Ishikawa (cell line): ENCODE data around the gene COL23A1.

ENCODE experiments used
- CEBPB ChIP-seq: IDR thresholded peaks from 2 replicates; pipeline ENCODE4 v1.6.1; 2012
- CREB1 ChIP-seq: IDR thresholded peaks from 2 replicates; pipeline ENCODE4 v1.6.1; 2012; ENCODE audit warnings: low read depth
- EGR1 ChIP-seq: IDR thresholded peaks from 2 replicates; pipeline ENCODE4 v1.6.1; 2012
- EP300 ChIP-seq: IDR thresholded peaks from 2 replicates; pipeline ENCODE4 v1.6.1; 2012; ENCODE audit warnings: borderline replicate concordance
- FOXM1 ChIP-seq: IDR thresholded peaks from 2 replicates; pipeline ENCODE4 v1.6.1; 2012; ENCODE audit warnings: low read depth, borderline replicate concordance
- NFIC ChIP-seq: IDR thresholded peaks from 2 replicates; pipeline ENCODE4 v1.6.1; 2012
- RAD21 ChIP-seq: IDR thresholded peaks from 2 replicates; pipeline ENCODE4 v1.6.1; 2012; ENCODE audit warnings: low read depth
- TAF1 ChIP-seq: IDR thresholded peaks from 2 replicates; pipeline ENCODE4 v1.6.1; 2012; ENCODE audit warnings: low read depth, mild to moderate bottlenecking
- TCF12 ChIP-seq: IDR thresholded peaks from 2 replicates; pipeline ENCODE4 v1.6.1; 2012; ENCODE audit warnings: low read depth
- TEAD4 ChIP-seq: IDR thresholded peaks from 2 replicates; pipeline ENCODE4 v1.6.1; 2012
- USF1 ChIP-seq: IDR thresholded peaks from 2 replicates; pipeline ENCODE4 v1.6.1; 2012
- YY1 ChIP-seq: IDR thresholded peaks from 2 replicates; pipeline ENCODE4 v1.6.1; 2012; ENCODE audit warnings: low read depth
- ZBTB7A ChIP-seq: IDR thresholded peaks from 2 replicates; pipeline ENCODE4 v1.6.1; 2012; ENCODE audit warnings: low read depth
- TF ChIP-seq, protein P1 (sequence below): IDR thresholded peaks from 2 replicates; pipeline ENCODE4 v1.6.1; 2012
- TF ChIP-seq, protein P2 (sequence below): IDR thresholded peaks from 2 replicates; pipeline ENCODE4 v1.6.1; 2012; ENCODE audit warnings: low read depth, mild to moderate bottlenecking

COL23A1 gene

GRCh38 chr5:178421699-178422399, 168.3 kb downstream of the COL23A1 start:
- TF ChIP-seq CEBPB, result no peak
- no peak for TF ChIP-seq ZBTB7A
- TF ChIP-seq YY1, result no peak
- no peak for TF ChIP-seq EGR1
- no peak for TF ChIP-seq FOXM1
- TF ChIP-seq, protein P1, sequence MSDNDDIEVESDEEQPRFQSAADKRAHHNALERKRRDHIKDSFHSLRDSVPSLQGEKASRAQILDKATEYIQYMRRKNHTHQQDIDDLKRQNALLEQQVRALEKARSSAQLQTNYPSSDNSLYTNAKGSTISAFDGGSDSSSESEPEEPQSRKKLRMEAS, result no peak
- no peak for TF ChIP-seq USF1
- no peak for TF ChIP-seq EP300
- TF ChIP-seq TAF1, result no peak
- TF ChIP-seq NFIC, result no peak

GRCh38 chr5:178421128-178421527, 169.1 kb downstream of the COL23A1 start:
- TF ChIP-seq NFIC (no peak), TEAD4 (no peak), TCF12 (no peak), YY1 (no peak), FOXM1 (no peak), CREB1 (no peak), ZBTB7A (no peak), USF1 (no peak), RAD21 (no peak), EGR1 (no peak), TAF1 (no peak)
- TF ChIP-seq, protein P2, sequence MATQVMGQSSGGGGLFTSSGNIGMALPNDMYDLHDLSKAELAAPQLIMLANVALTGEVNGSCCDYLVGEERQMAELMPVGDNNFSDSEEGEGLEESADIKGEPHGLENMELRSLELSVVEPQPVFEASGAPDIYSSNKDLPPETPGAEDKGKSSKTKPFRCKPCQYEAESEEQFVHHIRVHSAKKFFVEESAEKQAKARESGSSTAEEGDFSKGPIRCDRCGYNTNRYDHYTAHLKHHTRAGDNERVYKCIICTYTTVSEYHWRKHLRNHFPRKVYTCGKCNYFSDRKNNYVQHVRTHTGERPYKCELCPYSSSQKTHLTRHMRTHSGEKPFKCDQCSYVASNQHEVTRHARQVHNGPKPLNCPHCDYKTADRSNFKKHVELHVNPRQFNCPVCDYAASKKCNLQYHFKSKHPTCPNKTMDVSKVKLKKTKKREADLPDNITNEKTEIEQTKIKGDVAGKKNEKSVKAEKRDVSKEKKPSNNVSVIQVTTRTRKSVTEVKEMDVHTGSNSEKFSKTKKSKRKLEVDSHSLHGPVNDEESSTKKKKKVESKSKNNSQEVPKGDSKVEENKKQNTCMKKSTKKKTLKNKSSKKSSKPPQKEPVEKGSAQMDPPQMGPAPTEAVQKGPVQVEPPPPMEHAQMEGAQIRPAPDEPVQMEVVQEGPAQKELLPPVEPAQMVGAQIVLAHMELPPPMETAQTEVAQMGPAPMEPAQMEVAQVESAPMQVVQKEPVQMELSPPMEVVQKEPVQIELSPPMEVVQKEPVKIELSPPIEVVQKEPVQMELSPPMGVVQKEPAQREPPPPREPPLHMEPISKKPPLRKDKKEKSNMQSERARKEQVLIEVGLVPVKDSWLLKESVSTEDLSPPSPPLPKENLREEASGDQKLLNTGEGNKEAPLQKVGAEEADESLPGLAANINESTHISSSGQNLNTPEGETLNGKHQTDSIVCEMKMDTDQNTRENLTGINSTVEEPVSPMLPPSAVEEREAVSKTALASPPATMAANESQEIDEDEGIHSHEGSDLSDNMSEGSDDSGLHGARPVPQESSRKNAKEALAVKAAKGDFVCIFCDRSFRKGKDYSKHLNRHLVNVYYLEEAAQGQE, result no peak

- TF ChIP-seq CREB1, result no peak
- no peak for TF ChIP-seq NFIC
- no peak for TF ChIP-seq CEBPB
- no peak for TF ChIP-seq USF1
- TF ChIP-seq, protein P1, result no peak
- no peak for TF ChIP-seq RAD21
- no peak for TF ChIP-seq TAF1
- TF ChIP-seq YY1, result no peak
- TF ChIP-seq, protein P2, result no peak
- no peak for TF ChIP-seq EGR1
- no peak for TF ChIP-seq FOXM1
- no peak for TF ChIP-seq TEAD4
- no peak for TF ChIP-seq TCF12
- TF ChIP-seq ZBTB7A, result no peak
- no peak for TF ChIP-seq EP300
Measured at GRCh38 chr5:178420354-178420781, 169.8 kb downstream of the COL23A1 start.

GRCh38 chr5:178419651-178420050, 170.5 kb downstream of the COL23A1 start:
- TF ChIP-seq EP300 (no peak), TCF12 (no peak)

- TF ChIP-seq CEBPB (no peak), EP300 (no peak), EGR1 (no peak), YY1 (no peak), ZBTB7A (no peak), TCF12 (no peak), RAD21 (no peak), NFIC (no peak), USF1 (no peak), CREB1 (no peak), TAF1 (no peak)
- TF ChIP-seq, protein P2, result no peak
- TF ChIP-seq, protein P1, result no peak
Measured at GRCh38 chr5:178419196-178419595, 171.0 kb downstream of the COL23A1 start.
